A673 (cell line): ENCODE data around the gene HBA2. TPM values are rescaled to one million over a fixed set of nuclear protein-coding genes. Genes with fewer than 3 reads are reported as not detected.
A peak's percentile ranks its signal among the peaks of the same experiment; 100 is the strongest.

ENCODE experiments used
- BruUV-seq: library from RNA; stranded (reverse); fragments of 400-500 nt; replicated peaks from 2 replicates; lab custom pipeline; 2021; lab: Mats Ljungman, UMichigan
- CTCF ChIA-PET: fragments of 300-600 bp; sonication (Branson Sonifier 250); formaldehyde crosslinking; loops from one replicate; lab custom pipeline; 2022; ENCODE audit warnings: antibody characterized with exemption; lab: Charles Lee
- POLR2A ChIA-PET: fragments of 300-600 bp; sonication (Branson Sonifier 250); formaldehyde crosslinking; loops from one replicate; lab custom pipeline; 2022; ENCODE audit warnings: antibody characterized with exemption; ENCODE audit not compliant: low non-redundant PET; lab: Charles Lee
- DNase-seq: peaks from one replicate; pipeline ENCODE4 v3.0.0-alpha.2; 2015; ENCODE audit warnings: low spot score
- H3K27ac ChIP-seq: fragments of 200-600 bp; sonication (generic); 2 replicates; pipeline ENCODE4 v1.5.1; 2016; ENCODE audit warnings: mixed run types, low read depth, mild to moderate bottlenecking, mixed read lengths, antibody characterized with exemption, low read length; ENCODE audit not compliant: poor library complexity, severe bottlenecking
- H3K27me3 ChIP-seq: fragments of 200-600 bp; sonication (generic); replicated peaks from 2 replicates; pipeline ENCODE4 v1.6.1; 2017; ENCODE audit warnings: mixed run types, low read depth, mild to moderate bottlenecking, mixed read lengths, antibody characterized with exemption, low read length; ENCODE audit not compliant: insufficient read depth, poor library complexity
- H3K36me3 ChIP-seq: fragments of 200-600 bp; sonication (generic); 2 replicates; pipeline ENCODE4 v1.6.1; 2016; ENCODE audit warnings: mixed run types, mild to moderate bottlenecking, mixed read lengths, antibody characterized with exemption, low read length; ENCODE audit not compliant: insufficient read depth, poor library complexity, severe bottlenecking
- H3K4me1 ChIP-seq: fragments of 200-600 bp; sonication (generic); 2 replicates; pipeline ENCODE4 v1.6.1; 2017; ENCODE audit warnings: mixed run types, mild to moderate bottlenecking, mixed read lengths, antibody characterized with exemption, low read length; ENCODE audit not compliant: insufficient read depth, poor library complexity, severe bottlenecking
- H3K4me3 ChIP-seq: fragments of 200-600 bp; sonication (generic); 2 replicates; pipeline ENCODE4 v1.5.1; 2016; ENCODE audit warnings: low read depth, mixed run types, mild to moderate bottlenecking, mixed read lengths, low read length; ENCODE audit not compliant: poor library complexity, severe bottlenecking
- H3K9me3 ChIP-seq: fragments of 200-600 bp; sonication (generic); 2 replicates; pipeline ENCODE4 v1.6.1; 2016; ENCODE audit warnings: mixed run types, low read depth, mild to moderate bottlenecking, mixed read lengths, antibody characterized with exemption, low read length; ENCODE audit not compliant: poor library complexity, severe bottlenecking
- EZH2 ChIP-seq: fragments of 200-600 bp; sonication (generic); IDR thresholded peaks from 2 replicates; pipeline ENCODE4 v1.6.1; 2017; ENCODE audit warnings: borderline replicate concordance, low read depth, mild to moderate bottlenecking, mixed read lengths, antibody characterized with exemption, low read length; ENCODE audit not compliant: poor library complexity, severe bottlenecking
- intact Hi-C: fragments of 100-400 bp; cut with micrococcal nuclease; formaldehyde crosslinking; loops from one replicate; pipeline ENCODE4 v1.10.0; 2022; ENCODE audit not compliant: unreplicated experiment
- total RNA-seq: library from RNA; stranded (reverse); gene quantifications from 2 replicates; pipeline ENCODE4 v1.2.3, GENCODE V29; 2021
- TF ChIP-seq, protein P1 (sequence below): fragments of 300-800, 200-600 bp; sonication (generic); conservative IDR thresholded peaks from 2 replicates; pipeline ENCODE4 v1.5.1; 2017; ENCODE audit warnings: low read depth, mild to moderate bottlenecking, antibody characterized with exemption, low read length, moderate library complexity, mixed read lengths

The HBA2 gene
- total RNA-seq, 1 experiment from 2014 or later = 6.1 TPM

DNA sequence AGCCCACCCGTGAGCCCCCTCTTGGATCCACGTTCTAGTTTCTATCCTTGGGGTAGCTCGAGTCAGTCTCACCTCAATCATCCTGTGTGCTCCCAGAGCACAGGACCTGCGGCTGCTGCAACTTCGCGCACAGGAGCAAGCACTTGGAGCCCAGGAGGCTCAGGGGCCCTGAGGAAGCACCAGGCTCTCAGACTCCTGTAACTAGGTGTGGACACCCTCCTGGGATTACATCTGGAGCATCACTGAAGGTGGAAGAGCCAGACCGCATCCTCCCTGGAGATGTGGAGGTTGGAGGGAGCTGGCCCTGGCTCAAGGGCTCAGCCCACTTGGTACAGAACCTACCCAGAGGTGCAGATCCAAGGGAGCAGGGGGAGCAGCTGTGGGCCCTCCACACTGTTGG, 10.3 kb downstream of the HBA2 start:
- TSS peak; percentile 69 for BruUV-seq
- ChIA-PET CTCF (interaction anchor here (0.6 kb wide), 1 partner anchor 15 kb away, joined by 3 read pairs; no protein-coding TSS in a partner anchor), POLR2A (no interaction called here)

DNA sequence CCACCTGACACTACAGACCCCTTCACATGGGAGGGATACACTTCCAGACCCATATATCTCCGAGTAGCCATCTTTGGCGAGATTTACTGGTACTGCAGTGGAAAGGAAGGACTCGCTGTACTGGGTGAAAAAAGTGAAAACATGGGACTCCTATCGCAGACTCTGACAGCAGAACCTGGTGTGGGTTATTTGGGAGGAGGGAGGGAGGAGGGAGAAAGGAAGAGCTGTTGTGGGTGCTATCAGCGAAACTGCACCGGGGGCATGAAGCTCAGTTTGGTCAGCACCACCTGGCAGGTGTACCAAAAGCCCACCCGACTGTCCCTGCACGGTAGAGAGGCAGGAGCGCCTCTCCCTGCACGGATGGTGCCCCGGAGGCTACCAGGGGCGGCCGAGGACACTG, 12.5 kb downstream of the HBA2 start:
- no peak overlapping the region for H3K4me3 ChIP-seq
- peaks cover 11% of the 10 kb centered on the region for H3K4me1 ChIP-seq
- H3K27me3 ChIP-seq = no peaks in the 10 kb centered on the region
- BruUV-seq = no TSS peak
- DNase-seq = no peak
- no peak overlapping the region for H3K27ac ChIP-seq
- no peaks in the 10 kb centered on the region for H3K9me3 ChIP-seq
- ChIA-PET CTCF (no interaction called here), POLR2A (no interaction called here)
- intact Hi-C loops = no loop called here
- TF ChIP-seq, protein P1, sequence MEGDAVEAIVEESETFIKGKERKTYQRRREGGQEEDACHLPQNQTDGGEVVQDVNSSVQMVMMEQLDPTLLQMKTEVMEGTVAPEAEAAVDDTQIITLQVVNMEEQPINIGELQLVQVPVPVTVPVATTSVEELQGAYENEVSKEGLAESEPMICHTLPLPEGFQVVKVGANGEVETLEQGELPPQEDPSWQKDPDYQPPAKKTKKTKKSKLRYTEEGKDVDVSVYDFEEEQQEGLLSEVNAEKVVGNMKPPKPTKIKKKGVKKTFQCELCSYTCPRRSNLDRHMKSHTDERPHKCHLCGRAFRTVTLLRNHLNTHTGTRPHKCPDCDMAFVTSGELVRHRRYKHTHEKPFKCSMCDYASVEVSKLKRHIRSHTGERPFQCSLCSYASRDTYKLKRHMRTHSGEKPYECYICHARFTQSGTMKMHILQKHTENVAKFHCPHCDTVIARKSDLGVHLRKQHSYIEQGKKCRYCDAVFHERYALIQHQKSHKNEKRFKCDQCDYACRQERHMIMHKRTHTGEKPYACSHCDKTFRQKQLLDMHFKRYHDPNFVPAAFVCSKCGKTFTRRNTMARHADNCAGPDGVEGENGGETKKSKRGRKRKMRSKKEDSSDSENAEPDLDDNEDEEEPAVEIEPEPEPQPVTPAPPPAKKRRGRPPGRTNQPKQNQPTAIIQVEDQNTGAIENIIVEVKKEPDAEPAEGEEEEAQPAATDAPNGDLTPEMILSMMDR = no peak
- TF ChIP-seq EZH2 = no peak
- H3K36me3 ChIP-seq = peaks cover 27% of the 10 kb centered on the region

More for the DNA sequence above, 10.3 kb downstream of the HBA2 start:
- peaks cover 11% of the 10 kb centered on the region for H3K4me1 ChIP-seq
- peaks cover 5% of the 10 kb centered on the region for H3K27me3 ChIP-seq
- TF ChIP-seq, protein P1 = no peak
- no peak for TF ChIP-seq EZH2
- H3K27ac ChIP-seq = no peak overlapping the region
- H3K9me3 ChIP-seq = no peaks in the 10 kb centered on the region
- peaks cover 8% of the 10 kb centered on the region for H3K36me3 ChIP-seq
- H3K4me3 ChIP-seq = no peak overlapping the region
- no peak for DNase-seq
- intact Hi-C loops = no loop called here

DNA sequence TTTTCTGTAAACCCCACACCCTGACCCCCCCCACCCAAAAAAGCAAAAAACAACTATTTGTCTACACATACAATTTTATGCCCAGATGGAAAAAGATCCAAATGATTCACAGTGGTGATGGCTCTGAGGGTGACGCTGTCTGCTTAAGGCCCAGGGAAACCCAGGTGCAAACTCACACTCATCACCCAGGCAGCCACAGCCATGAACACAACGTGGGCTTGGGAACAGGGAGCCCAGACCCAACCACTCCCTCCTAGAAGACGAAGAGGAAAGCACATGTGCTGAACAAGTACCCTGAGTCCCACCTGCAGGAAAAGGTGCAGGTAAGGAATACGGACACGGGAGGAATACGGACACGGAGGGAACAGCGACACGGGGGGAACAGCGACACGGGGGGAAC, 13.0 kb downstream of the HBA2 start:
- peaks cover 6% of the 10 kb centered on the region for H3K4me1 ChIP-seq
- CTCF ChIA-PET = no interaction called here
- TF ChIP-seq EZH2 = no peak
- TF ChIP-seq, protein P1 = no peak
- intact Hi-C loops = no loop called here
- H3K27ac ChIP-seq = no peak overlapping the region
- POLR2A ChIA-PET = no interaction called here
- H3K4me3 ChIP-seq = no peak overlapping the region
- no TSS peak for BruUV-seq
- no peaks in the 10 kb centered on the region for H3K9me3 ChIP-seq
- DNase-seq = no peak
- no peaks in the 10 kb centered on the region for H3K27me3 ChIP-seq
- H3K36me3 ChIP-seq = peaks cover 32% of the 10 kb centered on the region
